PFSK-1 (cell line): ENCODE measurements around the gene RAB11A.

Experiments used
- FOXP2 ChIP-seq: optimal IDR thresholded peaks from 2 replicates; pipeline ENCODE3; 2011; ENCODE audit warnings: borderline replicate concordance, control low read depth, inconsistent platforms; ENCODE audit not compliant: insufficient read depth; ENCODE audit errors: extremely low read length, extremely low read depth
- POLR2AphosphoS5 ChIP-seq: IDR thresholded peaks from 2 replicates; pipeline ENCODE4 v1.6.1; 2012; ENCODE audit warnings: low read depth, mild to moderate bottlenecking, control low read depth, low read length, moderate library complexity
- REST ChIP-seq, 2 experiments: IDR thresholded peaks; 2 replicates each; pipeline versions ENCODE4 v1.6.1 to v1.8.0; 2011 to 2012; ENCODE audit warnings: low read depth in 2 of 2, low read length in 2 of 2, control low read depth in 1 of 2, inconsistent platforms in 1 of 2, mild to moderate bottlenecking in 1 of 2, moderate library complexity in 1 of 2; ENCODE audit not compliant: insufficient read depth in 1 of 2
- SIN3A ChIP-seq: IDR thresholded peaks from 2 replicates; pipeline ENCODE4 v1.6.1; 2012; ENCODE audit warnings: mild to moderate bottlenecking, low read length, moderate library complexity, borderline replicate concordance; ENCODE audit not compliant: insufficient read depth
- TAF1 ChIP-seq: IDR thresholded peaks from 2 replicates; pipeline ENCODE4 v1.6.1; 2012; ENCODE audit warnings: low read length, control low read depth, borderline replicate concordance; ENCODE audit not compliant: insufficient read depth

Gene RAB11A

DNA sequence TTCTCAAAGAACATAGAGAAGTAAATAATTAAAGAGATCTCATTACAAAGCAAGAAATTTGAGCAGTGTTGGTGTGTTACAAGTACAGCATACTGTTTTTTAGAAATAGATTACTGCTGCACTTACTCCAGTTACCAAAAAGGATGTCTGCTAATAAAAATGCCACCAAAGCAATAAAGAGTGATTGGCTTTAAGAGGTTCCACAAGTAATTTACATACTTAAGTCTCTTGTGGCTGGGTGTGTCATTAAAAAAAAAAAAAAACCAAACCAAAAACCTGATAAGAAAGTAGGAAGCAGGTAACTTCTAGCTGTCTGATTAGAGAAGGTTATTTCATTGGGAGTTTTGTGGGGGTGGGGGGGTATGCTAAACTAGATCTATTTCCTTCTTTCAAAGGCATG, 15.2 kb downstream of the RAB11A start:
- no peak for TF ChIP-seq TAF1

GRCh38 chr15:65885668-65886218, 16.5 kb downstream of the RAB11A start:
- TF ChIP-seq SIN3A (no peak), POLR2AphosphoS5 (no peak), TAF1 (no peak), REST (IDR thresholded peaks at IDR 0.05; ENCODE audit: insufficient read depth in 1 of 2, low read depth in 2 of 2, low read length in 2 of 2) (no peak), FOXP2 (no peak)

DNA sequence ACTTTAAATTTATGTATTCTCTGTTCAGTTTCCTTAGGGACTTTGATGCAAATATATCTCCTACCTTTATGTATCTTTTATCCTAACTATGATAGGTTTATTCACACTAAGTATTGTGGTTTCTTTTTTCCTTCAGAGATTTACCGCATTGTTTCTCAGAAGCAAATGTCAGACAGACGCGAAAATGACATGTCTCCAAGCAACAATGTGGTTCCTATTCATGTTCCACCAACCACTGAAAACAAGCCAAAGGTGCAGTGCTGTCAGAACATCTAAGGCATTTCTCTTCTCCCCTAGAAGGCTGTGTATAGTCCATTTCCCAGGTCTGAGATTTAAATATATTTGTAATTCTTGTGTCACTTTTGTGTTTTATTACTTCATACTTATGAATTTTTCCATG, 18.3 kb downstream of the RAB11A start:
- no peak for TF ChIP-seq FOXP2
- TF ChIP-seq REST (IDR thresholded peaks at IDR 0.05; ENCODE audit: insufficient read depth in 1 of 2, low read depth in 2 of 2, low read length in 2 of 2), result no peak
- no peak for TF ChIP-seq TAF1
- TF ChIP-seq SIN3A, result no peak
- TF ChIP-seq POLR2AphosphoS5, result no peak

- TF ChIP-seq SIN3A (no peak), FOXP2 (no peak), POLR2AphosphoS5 (no peak), REST (IDR thresholded peaks at IDR 0.05; ENCODE audit: insufficient read depth in 1 of 2, low read depth in 2 of 2, low read length in 2 of 2) (no peak), TAF1 (no peak)
These were observed 19.7 kb downstream of the RAB11A start for GRCh38 chr15:65888981-65889380.

GRCh38 chr15:65893060-65893459, 23.8 kb downstream of the RAB11A start:
- no peak for TF ChIP-seq REST (IDR thresholded peaks at IDR 0.05; ENCODE audit: insufficient read depth in 1 of 2, low read depth in 2 of 2, low read length in 2 of 2)
- no peak for TF ChIP-seq SIN3A
